Uterus (tissue), 2 donors: ENCODE data around the gene SLC25A31.

ENCODE experiments used
- CTCF ChIP-seq, 4 experiments: fragments of 200-600 bp in 2 of 4; fragments of 450-650 bp in 2 of 4; sonication (generic) in 2 of 4; IDR thresholded peaks; one replicate each; pipeline ENCODE4 v1.5.1; 2016 to 2019; ENCODE audit warnings: antibody characterized with exemption in 4 of 4, mild to moderate bottlenecking in 2 of 4, moderate library complexity in 1 of 4
- POLR2A ChIP-seq, 2 donors: fragments of 450-650 bp; IDR thresholded peaks; one replicate each; pipeline ENCODE4 v1.6.1; 2016; ENCODE audit warnings: antibody characterized with exemption in 2 of 2, mild to moderate bottlenecking in 1 of 2, moderate library complexity in 1 of 2

GRCh38 chr4:127782275-127783025 lies 52.2 kb downstream of the SLC25A31 start, which contains the start of gene HSPA4L:
- TF ChIP-seq CTCF (IDR thresholded peaks at IDR 0.05) (peak in 3 of 4 experiments; percentile 41 to 57 (median 46)), POLR2A (IDR thresholded peaks at IDR 0.05) (peak; percentile 58 to 83)
